ENCODE results near the gene CREB3.

CREB3 gene

DNA sequence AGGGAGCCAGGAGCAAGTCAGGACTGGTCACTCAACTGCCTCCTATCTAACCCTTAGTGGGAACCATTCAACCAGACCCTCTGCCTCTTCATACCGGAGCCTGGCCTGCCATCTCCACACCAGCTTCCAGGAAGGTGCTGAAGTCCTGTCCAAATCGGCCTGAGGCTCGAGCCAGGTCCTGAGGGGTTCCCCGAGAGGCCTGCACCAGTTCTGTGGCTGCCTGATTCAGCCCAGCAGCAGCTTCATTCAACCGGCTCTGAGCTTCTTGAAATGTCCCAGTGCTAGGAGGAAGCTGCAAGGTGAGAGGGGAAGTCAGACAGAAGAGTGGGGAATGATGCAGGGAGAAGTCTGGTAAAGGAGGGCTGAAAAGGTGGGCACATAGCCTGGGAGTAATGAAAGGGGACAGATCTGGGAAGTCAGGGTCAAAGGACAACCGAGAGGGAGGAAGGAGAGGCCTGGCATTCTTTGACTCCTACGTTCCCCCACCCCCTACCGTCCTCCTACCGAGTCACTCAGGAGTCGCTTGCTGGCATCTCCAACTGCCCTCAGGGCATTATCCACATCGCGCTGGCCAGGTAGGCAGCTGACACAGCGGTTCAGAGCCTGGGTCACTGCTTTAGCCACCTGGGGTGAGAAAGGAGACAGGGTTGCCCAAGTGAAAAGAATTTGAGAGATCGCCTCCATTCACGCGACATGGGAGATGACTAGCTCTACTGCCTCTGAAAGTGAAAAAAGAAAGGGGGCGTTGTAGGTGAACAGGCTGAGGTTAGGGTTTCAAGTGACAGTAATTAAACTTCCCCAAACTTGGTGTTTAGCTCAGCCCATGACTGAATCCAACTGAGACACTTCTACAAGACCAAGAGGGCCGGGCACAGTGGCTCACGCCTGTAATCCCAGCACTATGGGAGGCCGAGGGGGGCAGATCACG lies 20.7 kb upstream of the CREB3 start:
- H3K27ac Mint-ChIP-seq: no peak overlapping the region
- H3K9me3 Mint-ChIP-seq: no peaks in the 10 kb centered on the region
- peaks cover 2% of the 10 kb centered on the region for H3K4me1 Mint-ChIP-seq
- H3K36me3 Mint-ChIP-seq: peaks cover 58% of the 10 kb centered on the region
- no peak for ATAC-seq (ENCODE audit: low read depth)
- no peak overlapping the region for H3K4me3 Mint-ChIP-seq
- no peak for DNase-seq (ENCODE audit: low spot score in 2 of 2)
- no peaks in the 10 kb centered on the region for H3K27me3 Mint-ChIP-seq

DNA sequence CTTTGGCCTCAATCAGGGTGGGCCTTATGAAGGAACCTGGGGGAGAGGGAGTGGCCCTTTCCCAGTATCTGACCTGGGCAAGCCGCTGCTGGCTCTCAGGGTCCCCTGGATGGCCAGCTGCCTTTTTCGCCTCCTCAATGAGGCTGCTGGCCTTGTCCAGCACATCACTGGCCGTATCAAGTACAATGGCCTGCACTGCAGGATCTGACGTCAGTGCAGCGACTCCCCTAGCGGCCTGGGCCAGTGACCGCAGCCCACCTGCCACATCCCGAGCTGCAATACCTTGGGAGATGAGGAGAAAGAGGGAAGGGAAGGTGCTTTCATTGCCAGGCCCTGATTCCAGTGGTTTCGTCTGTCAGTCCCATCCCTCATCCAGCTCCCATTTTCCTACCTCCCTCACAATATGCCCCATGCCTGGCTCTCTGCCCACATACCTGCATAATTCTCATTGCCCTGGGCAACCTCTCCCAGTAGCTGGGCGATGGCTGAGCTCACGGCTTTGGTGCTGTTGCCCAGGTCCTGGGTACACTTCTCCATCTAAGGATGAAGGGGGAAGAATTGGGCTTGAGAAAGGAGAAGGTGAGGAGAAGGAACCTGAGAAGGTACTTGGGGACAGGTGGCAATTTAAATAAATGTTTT lies 19.6 kb upstream of the CREB3 start:
- no peak overlapping the region for H3K27ac Mint-ChIP-seq
- H3K9me3 Mint-ChIP-seq: no peaks in the 10 kb centered on the region
- H3K36me3 Mint-ChIP-seq: peaks cover 53% of the 10 kb centered on the region
- peaks cover 4% of the 10 kb centered on the region for H3K4me1 Mint-ChIP-seq
- DNase-seq (ENCODE audit: low spot score in 2 of 2) (no peak), ATAC-seq (ENCODE audit: low read depth) (no peak)
- H3K4me3 Mint-ChIP-seq: no peak overlapping the region
- no peaks in the 10 kb centered on the region for H3K27me3 Mint-ChIP-seq

DNA sequence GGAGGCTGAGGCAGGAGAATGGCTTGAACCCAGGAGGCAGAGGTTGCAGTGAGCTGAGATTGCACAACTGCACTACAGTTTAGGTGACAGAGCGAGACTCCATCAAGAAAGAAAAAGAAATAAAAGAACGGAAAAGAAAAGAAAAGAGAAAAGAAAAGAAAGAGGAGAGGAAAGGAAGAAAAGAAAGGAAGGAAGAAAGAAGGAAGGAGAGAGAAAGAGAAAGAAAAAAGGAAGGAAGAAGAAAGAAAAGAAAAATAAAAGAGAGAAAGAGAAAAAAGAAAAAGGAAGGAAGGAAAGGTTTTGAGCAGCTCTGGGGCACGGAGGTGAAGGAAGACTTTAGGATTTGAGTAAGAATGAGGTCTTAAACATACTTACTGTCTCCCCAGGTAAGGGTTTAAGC lies 18.9 kb upstream of the CREB3 start:
- Mint-ChIP-seq H3K4me3 (no peak overlapping the region), H3K4me1 (peaks cover 10% of the 10 kb centered on the region), H3K27me3 (no peaks in the 10 kb centered on the region), H3K9me3 (no peaks in the 10 kb centered on the region), H3K27ac (no peak overlapping the region), H3K36me3 (peaks cover 53% of the 10 kb centered on the region)
- no peak for DNase-seq (ENCODE audit: low spot score in 2 of 2)
- ATAC-seq (ENCODE audit: low read depth): no peak

DNA sequence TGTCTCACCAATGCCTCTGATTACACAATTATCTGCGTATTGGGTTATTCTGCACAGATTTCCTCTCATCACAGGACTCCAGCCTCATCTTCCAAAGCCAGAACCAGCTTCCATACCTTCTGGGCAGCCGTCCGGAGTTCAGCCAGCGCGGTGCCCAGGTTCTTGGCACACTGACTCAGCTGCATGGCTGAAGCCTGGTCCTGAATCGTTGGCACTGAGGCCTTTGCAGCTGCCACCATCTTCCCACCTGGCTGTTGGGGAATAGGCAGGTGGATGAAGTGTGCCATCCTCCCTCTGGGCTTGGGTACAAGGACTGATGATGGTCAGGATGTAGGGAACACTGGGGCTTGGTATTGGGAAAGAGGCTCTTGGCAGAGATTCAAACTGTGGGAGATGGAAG lies 18.3 kb upstream of the CREB3 start:
- no peak overlapping the region for H3K4me3 Mint-ChIP-seq
- no peak overlapping the region for H3K27ac Mint-ChIP-seq
- peaks cover 51% of the 10 kb centered on the region for H3K36me3 Mint-ChIP-seq
- no peaks in the 10 kb centered on the region for H3K27me3 Mint-ChIP-seq
- ATAC-seq (ENCODE audit: low read depth) (no peak), DNase-seq (ENCODE audit: low spot score in 2 of 2) (no peak)
- peaks cover 12% of the 10 kb centered on the region for H3K4me1 Mint-ChIP-seq
- no peaks in the 10 kb centered on the region for H3K9me3 Mint-ChIP-seq

DNA sequence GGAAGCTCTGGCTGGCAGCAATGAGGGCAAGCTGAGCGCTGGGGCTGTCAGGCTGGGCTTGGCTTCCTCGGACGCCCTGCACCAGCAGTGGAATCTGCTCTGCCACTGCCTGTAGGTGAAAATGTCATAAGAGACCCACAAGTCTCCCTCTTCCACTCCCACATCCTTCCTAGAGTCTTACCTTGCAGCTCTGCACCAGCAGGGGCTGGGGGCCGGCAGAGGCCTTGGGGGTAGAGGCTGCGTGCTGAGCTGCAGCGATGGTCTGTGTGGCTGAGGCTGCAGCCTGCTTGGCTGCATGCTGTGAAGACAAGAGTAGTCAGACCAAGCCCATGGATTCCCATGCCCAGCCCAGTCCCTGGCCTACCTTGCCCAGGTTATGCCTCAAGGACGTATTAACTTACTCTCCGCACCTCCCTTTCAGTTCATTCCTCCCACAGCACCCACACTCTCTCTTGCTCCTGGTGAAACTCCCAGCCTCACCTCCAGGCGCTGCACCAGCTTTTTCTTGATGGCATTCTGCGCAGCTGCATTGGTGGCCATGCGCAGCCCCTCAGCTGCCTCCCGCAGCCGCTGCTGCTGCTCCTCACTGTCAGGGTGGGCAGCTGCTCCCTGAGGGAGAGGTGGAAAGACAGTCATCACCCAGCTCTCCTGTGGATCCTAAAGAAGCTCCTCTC lies 17.8 kb upstream of the CREB3 start:
- H3K36me3 Mint-ChIP-seq: peaks cover 53% of the 10 kb centered on the region
- no peaks in the 10 kb centered on the region for H3K9me3 Mint-ChIP-seq
- H3K4me1 Mint-ChIP-seq: peaks cover 18% of the 10 kb centered on the region
- no peak for DNase-seq (ENCODE audit: low spot score in 2 of 2)
- H3K27me3 Mint-ChIP-seq: no peaks in the 10 kb centered on the region
- peak overlapping the region; percentile 65 for H3K27ac Mint-ChIP-seq
- no peak for ATAC-seq (ENCODE audit: low read depth)
- H3K4me3 Mint-ChIP-seq: no peak overlapping the region

DNA sequence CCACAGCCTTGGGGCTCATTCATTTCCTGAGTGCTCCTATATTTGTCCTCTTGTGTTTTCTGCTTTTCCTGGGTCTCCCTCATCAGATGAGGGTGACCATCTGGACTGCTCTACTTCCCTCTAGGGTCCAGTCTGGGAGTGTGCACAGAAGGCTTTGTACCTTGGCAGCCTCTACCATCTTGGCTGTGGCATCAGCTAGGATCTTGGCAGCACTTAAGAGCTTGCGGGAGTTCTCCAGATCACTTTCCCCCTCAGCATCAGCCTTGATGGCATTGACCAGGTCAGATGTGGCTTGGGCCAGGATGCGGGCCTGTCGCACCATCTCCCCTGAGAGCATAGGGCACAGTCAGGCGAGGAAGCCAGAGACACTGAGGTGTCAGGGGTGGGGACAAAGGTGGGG lies 16.2 kb upstream of the CREB3 start:
- no peak overlapping the region for H3K4me3 Mint-ChIP-seq
- peaks cover 19% of the 10 kb centered on the region for H3K4me1 Mint-ChIP-seq
- no peaks in the 10 kb centered on the region for H3K27me3 Mint-ChIP-seq
- H3K27ac Mint-ChIP-seq: no peak overlapping the region
- DNase-seq (ENCODE audit: low spot score in 2 of 2) (no peak), ATAC-seq (ENCODE audit: low read depth) (no peak)
- H3K36me3 Mint-ChIP-seq: peaks cover 47% of the 10 kb centered on the region
- no peaks in the 10 kb centered on the region for H3K9me3 Mint-ChIP-seq

DNA sequence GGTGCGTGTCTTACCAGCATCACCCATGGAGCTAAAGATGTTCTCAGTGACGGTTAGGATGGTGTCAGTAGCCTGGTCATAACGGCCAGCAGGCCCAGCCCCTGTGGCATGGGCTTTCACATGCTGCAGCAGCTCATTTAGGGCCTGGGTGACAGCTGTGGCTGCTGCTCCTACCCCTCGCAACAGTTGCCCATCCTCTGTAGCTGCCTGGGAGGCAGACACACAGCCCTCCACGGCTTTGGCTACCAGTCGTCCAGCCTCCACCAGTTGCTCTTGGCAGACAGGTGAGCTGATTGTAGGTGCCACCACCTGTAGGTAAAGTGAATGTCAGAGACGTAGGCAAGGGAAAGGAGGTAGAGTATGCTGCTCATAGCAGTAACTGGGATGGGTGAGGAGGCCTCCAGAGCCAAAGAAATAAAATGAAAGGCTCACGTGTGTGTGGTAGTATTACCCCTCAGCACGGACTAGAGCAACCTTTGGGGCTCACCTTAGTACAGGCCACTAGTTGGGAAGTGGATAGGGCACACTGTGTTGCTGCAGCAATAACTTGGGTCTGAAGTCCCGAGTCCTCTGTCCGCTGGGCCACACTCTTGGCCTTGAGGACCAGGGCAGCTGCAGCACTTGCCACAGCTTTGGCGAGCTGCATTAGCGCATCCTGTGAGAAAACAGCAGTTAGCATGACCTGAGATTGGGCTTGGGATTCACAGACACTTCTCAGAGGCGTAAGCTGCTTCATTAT lies 15.2 kb upstream of the CREB3 start:
- Mint-ChIP-seq H3K9me3 (no peaks in the 10 kb centered on the region), H3K36me3 (peaks cover 53% of the 10 kb centered on the region), H3K4me1 (peaks cover 24% of the 10 kb centered on the region), H3K27me3 (no peaks in the 10 kb centered on the region), H3K27ac (peak overlapping the region; percentile 89), H3K4me3 (no peak overlapping the region)
- no peak for ATAC-seq (ENCODE audit: low read depth)
- DNase-seq (ENCODE audit: low spot score in 2 of 2): no peak

DNA sequence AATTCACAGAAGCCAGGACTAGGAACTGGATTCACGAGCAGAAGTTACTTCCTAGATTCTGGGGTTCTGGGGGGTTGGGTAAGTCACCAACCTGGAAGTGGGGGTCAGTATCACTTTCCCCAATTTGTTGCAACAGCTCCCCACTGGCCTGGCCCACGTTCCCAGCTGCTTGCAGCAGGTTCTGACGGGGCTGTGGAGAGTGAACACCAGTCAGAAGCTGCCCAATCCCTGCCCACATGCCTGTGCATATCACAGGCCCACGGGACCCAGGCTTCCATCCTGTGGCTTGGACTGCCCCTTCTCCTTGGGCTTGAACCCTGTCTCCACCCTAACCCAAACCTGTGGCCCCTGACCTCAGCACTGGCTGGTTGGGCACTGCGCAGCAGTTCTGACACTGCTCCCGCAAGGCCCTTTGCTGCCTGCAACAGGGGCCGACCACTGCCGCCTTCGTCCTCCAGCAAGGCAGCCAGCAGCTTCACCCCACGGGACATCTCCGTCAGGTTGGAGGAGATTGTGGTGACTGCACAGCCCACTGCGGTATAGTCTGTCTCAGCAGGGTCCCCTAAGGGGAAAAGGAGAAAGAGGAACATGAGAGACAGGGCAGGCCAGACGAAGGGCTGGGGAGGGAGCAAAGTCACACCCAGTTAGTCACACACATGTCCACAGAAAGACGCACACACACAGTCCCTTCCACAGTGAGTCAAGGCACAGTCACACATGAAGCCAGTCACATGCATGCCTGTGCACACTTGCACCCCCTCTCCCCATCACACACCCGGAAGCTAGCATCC lies 13.6 kb upstream of the CREB3 start:
- Mint-ChIP-seq H3K27me3 (no peaks in the 10 kb centered on the region), H3K4me1 (peaks cover 24% of the 10 kb centered on the region), H3K4me3 (peak overlapping the region; percentile 50), H3K9me3 (no peaks in the 10 kb centered on the region), H3K36me3 (peaks cover 49% of the 10 kb centered on the region), H3K27ac (peak overlapping the region; percentile 89)
- DNase-seq (ENCODE audit: low spot score in 2 of 2): peak; percentile 60 to 76
- peak; percentile 93 for ATAC-seq (ENCODE audit: low read depth)

DNA sequence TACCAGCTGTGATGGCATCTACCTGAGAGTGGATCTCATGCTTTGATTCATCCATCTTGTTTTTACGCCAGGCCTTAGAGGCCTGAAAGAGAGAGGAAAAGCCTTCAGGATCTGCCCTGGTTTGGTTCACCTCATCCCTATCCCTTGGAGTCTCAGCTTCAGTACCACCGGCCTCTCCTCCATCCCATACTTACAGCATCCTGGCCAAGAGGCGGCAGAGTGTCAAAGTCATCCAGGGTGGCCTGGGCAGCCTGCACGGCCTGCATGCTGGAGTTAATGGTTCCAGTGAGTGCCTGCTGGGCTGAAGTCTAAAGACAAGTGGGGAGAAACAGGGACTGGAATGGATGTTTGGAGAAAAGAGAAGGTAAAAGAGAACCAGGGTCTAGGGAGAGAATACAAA lies 12.9 kb upstream of the CREB3 start:
- no peak overlapping the region for H3K4me3 Mint-ChIP-seq
- ATAC-seq (ENCODE audit: low read depth): no peak
- H3K4me1 Mint-ChIP-seq: peaks cover 24% of the 10 kb centered on the region
- no peaks in the 10 kb centered on the region for H3K9me3 Mint-ChIP-seq
- peak overlapping the region; percentile 89 for H3K27ac Mint-ChIP-seq
- DNase-seq (ENCODE audit: low spot score in 2 of 2): no peak
- no peaks in the 10 kb centered on the region for H3K27me3 Mint-ChIP-seq
- peaks cover 49% of the 10 kb centered on the region for H3K36me3 Mint-ChIP-seq

DNA sequence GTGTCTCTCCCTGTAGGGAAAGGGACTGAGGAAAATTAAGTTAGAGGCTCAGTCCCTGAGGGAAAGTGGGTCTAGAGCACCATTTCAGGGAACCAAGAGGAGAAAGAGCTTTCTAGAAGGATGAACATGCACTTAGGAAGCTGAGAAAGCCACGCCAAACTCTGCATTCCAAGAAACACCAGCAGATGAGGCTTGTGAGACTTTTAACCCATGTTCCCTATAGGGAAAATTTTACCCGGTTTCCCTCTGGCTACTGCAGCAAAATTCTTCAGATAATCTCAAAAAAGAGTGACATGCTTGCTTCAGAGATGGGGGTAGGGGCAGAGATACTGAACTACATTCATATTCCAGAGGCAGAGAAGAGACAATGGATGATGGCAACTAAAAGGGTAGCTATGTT lies 9.0 kb upstream of the CREB3 start:
- no peak for ATAC-seq (ENCODE audit: low read depth)
- H3K4me3 Mint-ChIP-seq: no peak overlapping the region
- H3K27me3 Mint-ChIP-seq: no peaks in the 10 kb centered on the region
- no peak overlapping the region for H3K27ac Mint-ChIP-seq
- no peak for DNase-seq (ENCODE audit: low spot score in 2 of 2)
- H3K4me1 Mint-ChIP-seq: peaks cover 23% of the 10 kb centered on the region
- peaks cover 29% of the 10 kb centered on the region for H3K36me3 Mint-ChIP-seq
- no peaks in the 10 kb centered on the region for H3K9me3 Mint-ChIP-seq

DNA sequence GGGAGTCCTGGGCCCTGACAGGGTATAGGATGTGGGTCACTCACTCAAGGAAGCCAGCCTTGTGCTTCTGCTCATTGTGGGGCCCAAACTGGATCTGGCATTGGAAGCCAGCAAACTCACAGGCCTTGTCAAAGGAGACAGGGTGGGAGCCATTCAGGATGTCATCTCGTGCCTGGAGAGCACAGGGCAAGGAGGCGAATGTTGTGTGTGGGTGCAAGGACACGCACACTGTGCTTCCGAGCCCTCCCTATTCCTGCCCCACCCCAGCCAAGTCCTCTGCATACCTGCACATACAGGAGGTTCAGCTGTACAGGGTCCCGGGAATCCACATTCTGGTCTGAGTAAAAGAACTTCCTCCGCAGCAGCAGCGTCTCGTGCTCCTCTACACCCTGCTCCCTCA lies 8.6 kb upstream of the CREB3 start:
- Mint-ChIP-seq H3K9me3 (no peaks in the 10 kb centered on the region), H3K4me3 (no peak overlapping the region), H3K4me1 (peaks cover 20% of the 10 kb centered on the region), H3K36me3 (peaks cover 28% of the 10 kb centered on the region), H3K27me3 (no peaks in the 10 kb centered on the region), H3K27ac (no peak overlapping the region)
- DNase-seq (ENCODE audit: low spot score in 2 of 2): no peak
- ATAC-seq (ENCODE audit: low read depth): no peak

DNA sequence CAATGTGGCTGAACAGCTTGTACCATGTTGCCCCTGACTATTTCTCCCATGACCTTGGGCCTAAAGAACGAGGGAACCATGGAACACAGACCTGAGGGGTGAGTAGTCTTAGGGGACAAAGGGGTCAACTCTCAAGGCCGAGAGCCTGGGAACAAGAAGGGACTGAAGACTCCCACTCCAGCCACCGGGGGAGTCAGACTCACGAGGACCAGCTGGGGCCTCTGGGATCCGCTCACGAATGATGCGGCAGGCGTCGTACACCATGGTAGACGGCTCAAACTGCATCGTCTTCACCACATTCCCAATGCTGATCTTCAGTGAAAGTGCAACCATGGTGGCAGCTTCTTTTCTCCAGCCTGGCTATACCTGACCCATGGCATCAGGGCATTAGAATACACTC lies 7.1 kb upstream of the CREB3 start:
- H3K27ac Mint-ChIP-seq: peak overlapping the region; percentile 60
- H3K4me3 Mint-ChIP-seq: no peak overlapping the region
- H3K27me3 Mint-ChIP-seq: no peaks in the 10 kb centered on the region
- ATAC-seq (ENCODE audit: low read depth) (no peak), DNase-seq (ENCODE audit: low spot score in 2 of 2) (no peak)
- H3K4me1 Mint-ChIP-seq: peaks cover 11% of the 10 kb centered on the region
- H3K36me3 Mint-ChIP-seq: peaks cover 24% of the 10 kb centered on the region
- no peaks in the 10 kb centered on the region for H3K9me3 Mint-ChIP-seq

DNA sequence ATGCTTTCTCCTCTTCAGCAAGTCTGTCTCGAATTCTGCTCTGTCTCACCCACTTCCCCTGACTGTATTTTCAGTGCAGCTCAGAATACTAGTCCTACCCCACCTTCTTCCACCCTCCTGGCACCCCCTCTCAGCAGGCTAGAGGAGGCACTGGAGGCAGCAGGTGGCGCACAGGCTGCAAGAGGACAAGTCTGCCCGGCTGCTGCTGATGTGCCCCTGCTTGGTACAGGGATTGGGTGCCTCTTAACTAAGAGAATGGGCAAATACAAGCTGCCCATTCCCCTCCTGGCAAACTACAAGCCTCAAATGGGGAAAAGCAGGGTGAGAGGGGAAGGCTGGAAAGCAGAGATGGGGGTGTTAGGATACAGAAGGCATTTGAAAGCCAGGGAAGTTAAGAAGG lies 5.5 kb upstream of the CREB3 start:
- peaks cover 17% of the 10 kb centered on the region for H3K36me3 Mint-ChIP-seq

More for the DNA sequence above, 5.5 kb upstream of the CREB3 start:
- peak; percentile 83 for ATAC-seq (ENCODE audit: low read depth)
- peak overlapping the region; percentile 81 for H3K27ac Mint-ChIP-seq
- no peaks in the 10 kb centered on the region for H3K9me3 Mint-ChIP-seq
- H3K27me3 Mint-ChIP-seq: no peaks in the 10 kb centered on the region
- H3K4me3 Mint-ChIP-seq: peak overlapping the region; percentile 62
- DNase-seq (ENCODE audit: low spot score in 2 of 2): peak; percentile 40 to 43
- H3K4me1 Mint-ChIP-seq: peaks cover 13% of the 10 kb centered on the region

Measured in memory B cell (primary cell).